Natural killer cell (primary cell): ENCODE data around the gene KIRREL3. TPM values are rescaled to one million over a fixed set of nuclear protein-coding genes. Genes with fewer than 3 reads are reported as not detected.

Experiments
- ATAC-seq, 3 donors: fragments of 150-1000 bp in 2 of 3; fragments of 200-7000 bp in 1 of 3; cut with Tn5 transposase; 1 replicate in 1 of 3; 2 replicates in 2 of 3; pipeline ENCODE4 v1.10.0; 2021; ENCODE audit warnings: mild to moderate bottlenecking in 2 of 3, moderate library complexity in 2 of 3
- DNase-seq, 2 donors: peaks; one replicate each; pipeline versions ENCODE4 v3.0.0 to v3.0.0-alpha.2; 2013 to 2021; ENCODE audit warnings: mixed read lengths in 1 of 2
- H3K27ac ChIP-seq: one replicate; pipeline ENCODE4 v1.5.1; 2013; ENCODE audit warnings: mild to moderate bottlenecking, low read length
- H3K27me3 ChIP-seq: one replicate; pipeline ENCODE4 v1.6.1; 2013; ENCODE audit warnings: low read length; ENCODE audit not compliant: control insufficient read depth, insufficient read depth
- H3K36me3 ChIP-seq: one replicate; pipeline ENCODE4 v1.6.1; 2013; ENCODE audit warnings: low read length; ENCODE audit not compliant: control insufficient read depth, insufficient read depth
- H3K4me1 ChIP-seq: one replicate; pipeline ENCODE4 v1.6.1; 2013; ENCODE audit warnings: low read length; ENCODE audit not compliant: control insufficient read depth, insufficient read depth
- H3K4me3 ChIP-seq: one replicate; pipeline ENCODE4 v1.5.1; 2013; ENCODE audit warnings: low read length
- H3K9me3 ChIP-seq: one replicate; pipeline ENCODE4 v1.6.1; 2013; ENCODE audit warnings: low read length; ENCODE audit not compliant: control insufficient read depth, insufficient read depth
- H3K27ac Mint-ChIP-seq, 2 donors: one replicate each; pipeline ENCODE4 v1.8.0; 2022; ENCODE audit warnings: mild to moderate bottlenecking in 2 of 2, mixed read lengths in 2 of 2, moderate library complexity in 1 of 2
- H3K27me3 Mint-ChIP-seq, 2 donors: one replicate each; pipeline ENCODE4 v1.8.0; 2022; ENCODE audit warnings: low read depth in 2 of 2, mixed read lengths in 2 of 2
- H3K36me3 Mint-ChIP-seq: one replicate; pipeline ENCODE4 v1.8.0; 2022; ENCODE audit warnings: mixed read lengths
- H3K4me1 Mint-ChIP-seq, 2 donors: one replicate each; pipeline ENCODE4 v1.8.0; 2022; ENCODE audit warnings: mixed read lengths in 2 of 2
- H3K4me3 Mint-ChIP-seq: one replicate; pipeline ENCODE4 v1.8.0; 2022; ENCODE audit warnings: mild to moderate bottlenecking, moderate library complexity, mixed read lengths
- H3K9me3 Mint-ChIP-seq, 2 donors: one replicate each; pipeline ENCODE4 v1.8.0; 2022; ENCODE audit warnings: mixed read lengths in 2 of 2
- WGBS: methylation state at CpG from one replicate; pipeline ENCODE4 v1.1.7; 2013; ENCODE audit warnings: missing lambda C conversion rate; ENCODE audit not compliant: insufficient coverage; 5-methylcytosine and 5-hydroxymethylcytosine counted together
- intact Hi-C: fragments of 100-400 bp; cut with micrococcal nuclease; formaldehyde crosslinking; loops from one replicate; pipeline ENCODE4 v1.14.2; 2022
- total RNA-seq, 4 donors: library from RNA; stranded (reverse); fragments of 120-200 nt in 1 of 4; gene quantifications; one replicate each; pipeline versions ENCODE4 v1.2.3 to v1.2.4, GENCODE V29; 2013 to 2022
- TF ChIP-seq, protein P1 (sequence below): fragments of 200-600 bp; IDR thresholded peaks from one replicate; pipeline ENCODE4 v1.8.0; 2022; ENCODE audit warnings: antibody characterized with exemption

The KIRREL3 gene
- total RNA-seq, 3 donors from 2014 or later (not counting 1 experiment from before 2014, with no cell fraction given) = not detected

DNA sequence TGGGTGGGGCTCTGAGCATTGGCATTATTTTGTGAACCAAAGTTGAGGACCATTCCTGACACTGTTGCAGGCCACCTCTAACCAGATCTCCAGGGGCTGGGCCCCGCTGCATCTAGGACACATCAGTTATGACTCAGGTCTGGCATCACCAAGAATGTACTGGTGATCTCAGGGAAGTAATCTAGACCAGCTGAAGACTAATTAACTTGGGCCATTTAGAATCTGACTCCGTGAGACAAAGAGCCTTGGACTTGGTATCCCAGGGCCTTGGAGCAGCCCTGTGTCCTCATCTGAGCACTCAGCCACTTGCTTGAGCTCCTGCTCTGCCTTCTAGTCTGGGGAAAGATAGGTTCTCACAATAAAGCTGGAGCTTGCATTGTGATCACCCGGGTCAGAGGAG is 200.6 kb downstream of the KIRREL3 start:
- H3K27me3 Mint-ChIP-seq = peaks cover 14 to 30% of the 10 kb centered on the region in 2 donors
- H3K4me3 ChIP-seq = no peak overlapping the region
- no peaks in the 10 kb centered on the region for H3K4me1 ChIP-seq
- H3K36me3 ChIP-seq = no peaks in the 10 kb centered on the region
- H3K27ac Mint-ChIP-seq = no peak overlapping the region
- no peak overlapping the region for H3K4me3 Mint-ChIP-seq
- DNase-seq = no peak
- no peaks in the 10 kb centered on the region for H3K9me3 ChIP-seq
- H3K27me3 ChIP-seq = no peaks in the 10 kb centered on the region
- TF ChIP-seq, protein P1, sequence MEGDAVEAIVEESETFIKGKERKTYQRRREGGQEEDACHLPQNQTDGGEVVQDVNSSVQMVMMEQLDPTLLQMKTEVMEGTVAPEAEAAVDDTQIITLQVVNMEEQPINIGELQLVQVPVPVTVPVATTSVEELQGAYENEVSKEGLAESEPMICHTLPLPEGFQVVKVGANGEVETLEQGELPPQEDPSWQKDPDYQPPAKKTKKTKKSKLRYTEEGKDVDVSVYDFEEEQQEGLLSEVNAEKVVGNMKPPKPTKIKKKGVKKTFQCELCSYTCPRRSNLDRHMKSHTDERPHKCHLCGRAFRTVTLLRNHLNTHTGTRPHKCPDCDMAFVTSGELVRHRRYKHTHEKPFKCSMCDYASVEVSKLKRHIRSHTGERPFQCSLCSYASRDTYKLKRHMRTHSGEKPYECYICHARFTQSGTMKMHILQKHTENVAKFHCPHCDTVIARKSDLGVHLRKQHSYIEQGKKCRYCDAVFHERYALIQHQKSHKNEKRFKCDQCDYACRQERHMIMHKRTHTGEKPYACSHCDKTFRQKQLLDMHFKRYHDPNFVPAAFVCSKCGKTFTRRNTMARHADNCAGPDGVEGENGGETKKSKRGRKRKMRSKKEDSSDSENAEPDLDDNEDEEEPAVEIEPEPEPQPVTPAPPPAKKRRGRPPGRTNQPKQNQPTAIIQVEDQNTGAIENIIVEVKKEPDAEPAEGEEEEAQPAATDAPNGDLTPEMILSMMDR = no peak
- intact Hi-C loops = no loop called here
- H3K4me1 Mint-ChIP-seq = no peaks in the 10 kb centered on the region
- ATAC-seq = no peak
- H3K36me3 Mint-ChIP-seq = no peaks in the 10 kb centered on the region
- H3K27ac ChIP-seq = no peak overlapping the region
- peaks cover 0 to 5% of the 10 kb centered on the region in 2 donors for H3K9me3 Mint-ChIP-seq
- 67% methylated on average over 3 of the region's 3 CpGs for WGBS

DNA sequence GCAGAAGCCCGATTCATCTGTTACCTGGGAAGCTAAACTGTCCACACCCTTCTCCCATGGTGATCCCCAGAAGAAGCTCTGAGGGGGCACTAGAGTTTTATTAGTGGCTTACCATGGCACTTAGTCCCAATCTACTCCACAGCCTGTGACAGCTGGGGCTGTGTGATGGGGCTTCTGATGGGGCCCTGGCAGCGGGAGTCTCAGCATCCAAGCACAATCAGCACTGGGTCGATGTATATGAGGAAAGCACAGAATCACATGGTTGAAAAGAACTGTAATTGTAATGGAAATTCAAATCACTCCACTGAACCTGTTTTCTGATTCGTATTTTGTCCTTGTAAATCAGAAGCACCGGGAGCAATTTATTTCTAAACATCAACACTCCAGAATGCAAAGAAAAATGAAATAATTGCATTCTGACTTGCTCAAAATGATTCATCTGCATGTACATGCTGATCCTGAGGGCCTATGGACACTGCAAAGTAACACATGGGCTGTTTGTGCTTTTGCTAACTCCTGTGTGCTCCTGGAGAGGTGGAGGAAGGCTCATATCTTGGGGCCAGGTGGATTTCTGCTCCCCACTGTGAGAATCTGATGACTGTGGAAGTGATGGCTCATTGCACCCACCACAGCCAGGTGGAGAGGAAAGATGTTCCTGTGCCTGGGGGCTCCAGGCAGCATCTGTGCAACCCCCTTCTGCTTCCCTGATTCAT is 203.0 kb downstream of the KIRREL3 start:
- no peak overlapping the region for H3K27ac ChIP-seq
- no peak for ATAC-seq
- H3K36me3 ChIP-seq = no peaks in the 10 kb centered on the region
- H3K27me3 ChIP-seq = no peaks in the 10 kb centered on the region
- Mint-ChIP-seq H3K27me3 (peaks cover 9 to 10% of the 10 kb centered on the region in 2 donors), H3K4me1 (no peaks in the 10 kb centered on the region), H3K9me3 (peaks cover 0 to 5% of the 10 kb centered on the region in 2 donors), H3K36me3 (no peaks in the 10 kb centered on the region), H3K4me3 (no peak overlapping the region), H3K27ac (no peak overlapping the region)
- no peaks in the 10 kb centered on the region for H3K9me3 ChIP-seq
- no peak overlapping the region for H3K4me3 ChIP-seq
- intact Hi-C loops = no loop called here
- no peaks in the 10 kb centered on the region for H3K4me1 ChIP-seq
- no peak for DNase-seq
- TF ChIP-seq, protein P1 = no peak
- WGBS = 78% methylated on average over 5 of the region's 5 CpGs

DNA sequence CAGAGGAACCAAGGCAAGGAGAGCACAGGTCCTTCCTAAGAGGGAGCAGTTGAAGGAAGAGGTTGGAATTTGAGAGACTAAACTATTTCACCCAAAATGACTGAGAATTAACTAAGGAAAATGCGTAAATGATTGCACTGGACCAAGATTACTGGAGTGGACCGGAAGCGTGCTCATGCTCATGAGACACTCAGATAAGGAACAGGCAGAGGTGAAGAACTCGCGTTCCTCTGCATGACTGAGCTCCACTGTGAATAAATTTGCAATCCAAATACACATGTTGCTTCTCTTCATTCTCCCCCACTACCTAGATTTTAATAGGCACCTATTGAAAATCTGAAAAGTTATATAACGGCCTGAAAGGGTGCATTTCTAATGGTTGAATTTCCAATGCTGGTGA is 207.0 kb downstream of the KIRREL3 start:
- TF ChIP-seq, protein P1 = no peak
- no peak for ATAC-seq
- Mint-ChIP-seq H3K36me3 (no peaks in the 10 kb centered on the region), H3K27ac (no peak overlapping the region), H3K9me3 (no peaks in the 10 kb centered on the region), H3K4me1 (no peaks in the 10 kb centered on the region), H3K27me3 (peaks cover 6 to 21% of the 10 kb centered on the region in 2 donors), H3K4me3 (no peak overlapping the region)
- Histone ChIP-seq H3K4me1 (no peaks in the 10 kb centered on the region), H3K27me3 (no peaks in the 10 kb centered on the region), H3K9me3 (no peaks in the 10 kb centered on the region), H3K36me3 (no peaks in the 10 kb centered on the region), H3K4me3 (no peak overlapping the region), H3K27ac (no peak overlapping the region)
- intact Hi-C loops = no loop called here
- no peak for DNase-seq
- WGBS = 90% methylated on average over 6 of the region's 6 CpGs

DNA sequence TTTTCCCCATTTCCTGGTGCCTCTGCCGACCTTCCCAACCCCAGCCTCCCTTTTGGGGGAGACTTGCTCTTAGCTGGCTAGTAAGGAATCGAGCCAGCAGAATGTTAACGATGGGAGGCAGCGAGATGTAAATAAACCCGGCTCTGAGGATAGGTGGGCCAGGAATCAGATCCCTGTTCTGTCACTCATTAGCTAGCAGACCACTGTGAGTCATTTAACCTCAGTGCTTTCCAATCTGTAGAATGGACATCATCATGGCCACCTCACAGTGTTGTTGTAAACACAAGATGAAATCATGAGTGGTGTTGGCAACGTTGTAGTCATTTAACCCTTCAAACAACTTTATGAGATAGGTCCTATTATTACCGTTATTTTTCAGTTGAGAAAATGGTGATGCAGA is 208.6 kb downstream of the KIRREL3 start:
- TF ChIP-seq, protein P1 = no peak
- no peaks in the 10 kb centered on the region for H3K36me3 Mint-ChIP-seq
- Histone ChIP-seq H3K9me3 (no peaks in the 10 kb centered on the region), H3K27me3 (no peaks in the 10 kb centered on the region), H3K36me3 (no peaks in the 10 kb centered on the region), H3K4me1 (no peaks in the 10 kb centered on the region), H3K27ac (no peak overlapping the region), H3K4me3 (no peak overlapping the region)
- 93% methylated on average over 5 of the region's 7 CpGs for WGBS
- H3K4me1 Mint-ChIP-seq = no peaks in the 10 kb centered on the region
- H3K9me3 Mint-ChIP-seq = no peaks in the 10 kb centered on the region
- no peak overlapping the region for H3K4me3 Mint-ChIP-seq
- H3K27me3 Mint-ChIP-seq = peaks cover 6 to 21% of the 10 kb centered on the region in 2 donors
- no peak overlapping the region for H3K27ac Mint-ChIP-seq
- DNase-seq (no peak), ATAC-seq (no peak)
- intact Hi-C loops = no loop called here
